PFSK-1 (cell line): Measurements from ENCODE around the gene NEK2.

ENCODE experiments used
- FOXP2 ChIP-seq: optimal IDR thresholded peaks from 2 replicates; pipeline ENCODE3; 2011; ENCODE audit warnings: borderline replicate concordance, control low read depth, inconsistent platforms; ENCODE audit not compliant: insufficient read depth; ENCODE audit errors: extremely low read length, extremely low read depth
- POLR2AphosphoS5 ChIP-seq: IDR thresholded peaks from 2 replicates; pipeline ENCODE4 v1.6.1; 2012; ENCODE audit warnings: low read depth, mild to moderate bottlenecking, control low read depth, low read length, moderate library complexity
- REST ChIP-seq, 2 experiments: IDR thresholded peaks; 2 replicates each; pipeline versions ENCODE4 v1.6.1 to v1.8.0; 2011 to 2012; ENCODE audit warnings: low read depth in 2 of 2, low read length in 2 of 2, control low read depth in 1 of 2, inconsistent platforms in 1 of 2, mild to moderate bottlenecking in 1 of 2, moderate library complexity in 1 of 2; ENCODE audit not compliant: insufficient read depth in 1 of 2
- SIN3A ChIP-seq: IDR thresholded peaks from 2 replicates; pipeline ENCODE4 v1.6.1; 2012; ENCODE audit warnings: mild to moderate bottlenecking, low read length, moderate library complexity, borderline replicate concordance; ENCODE audit not compliant: insufficient read depth
- TAF1 ChIP-seq: IDR thresholded peaks from 2 replicates; pipeline ENCODE4 v1.6.1; 2012; ENCODE audit warnings: low read length, control low read depth, borderline replicate concordance; ENCODE audit not compliant: insufficient read depth

Gene NEK2

GRCh38 chr1:211634931-211635330, 40.5 kb downstream of the NEK2 start:
- TF ChIP-seq FOXP2: no peak

- TF ChIP-seq FOXP2: no peak
- TF ChIP-seq REST (IDR thresholded peaks at IDR 0.05; ENCODE audit: insufficient read depth in 1 of 2, low read depth in 2 of 2, low read length in 2 of 2): no peak
- TF ChIP-seq SIN3A: no peak
- no peak for TF ChIP-seq POLR2AphosphoS5
Observed at GRCh38 chr1:211634461-211634860, 41.0 kb downstream of the NEK2 start.

- TF ChIP-seq SIN3A (no peak), TAF1 (no peak), POLR2AphosphoS5 (no peak), REST (IDR thresholded peaks at IDR 0.05; ENCODE audit: insufficient read depth in 1 of 2, low read depth in 2 of 2, low read length in 2 of 2) (no peak), FOXP2 (no peak)
Observed at GRCh38 chr1:211633524-211633846, 41.9 kb downstream of the NEK2 start.

GRCh38 chr1:211632808-211633523, 42.5 kb downstream of the NEK2 start:
- no peak for TF ChIP-seq TAF1
- no peak for TF ChIP-seq POLR2AphosphoS5
- TF ChIP-seq REST (IDR thresholded peaks at IDR 0.05; ENCODE audit: insufficient read depth in 1 of 2, low read depth in 2 of 2, low read length in 2 of 2): no peak
- no peak for TF ChIP-seq FOXP2

GRCh38 chr1:211632117-211632807, 43.2 kb downstream of the NEK2 start:
- TF ChIP-seq POLR2AphosphoS5: no peak
- TF ChIP-seq TAF1: no peak
- no peak for TF ChIP-seq FOXP2
- TF ChIP-seq SIN3A: no peak
- no peak for TF ChIP-seq REST (IDR thresholded peaks at IDR 0.05; ENCODE audit: insufficient read depth in 1 of 2, low read depth in 2 of 2, low read length in 2 of 2)
